IMR-90 (cell line): ENCODE data around the gene ANO7. TPM values are rescaled to one million over a fixed set of nuclear protein-coding genes. Genes with fewer than 3 reads are reported as not detected.

ENCODE experiments used
- ATAC-seq: fragments of 200-7000 bp; cut with Tn5 transposase; 2 replicates; pipeline ENCODE4 v1.9.1; 2020; ENCODE audit warnings: low read depth, mild to moderate bottlenecking, moderate library complexity
- BruUV-seq: library from RNA; stranded (reverse); fragments of 400-500 nt; replicated peaks from 2 replicates; lab custom pipeline; 2021; lab: Mats Ljungman, UMichigan
- CTCF ChIA-PET: fragments of 300-600 bp; formaldehyde crosslinking; extraction: SDS; loops from one replicate; lab custom pipeline; 2021; ENCODE audit warnings: antibody characterized with exemption; lab: Yijun Ruan, JAX
- POLR2A ChIA-PET: fragments of 300-600 bp; sonication (Branson Sonifier 250); formaldehyde crosslinking; loops from one replicate; lab custom pipeline; 2022; ENCODE audit warnings: antibody characterized with exemption; ENCODE audit not compliant: unreplicated experiment; lab: Charles Lee
- DNase-seq: peaks from one replicate; pipeline ENCODE4 v3.0.0; 2013
- H2AFZ ChIP-seq: replicated peaks from 2 replicates; pipeline ENCODE3; 2013; ENCODE audit warnings: low read length, mild to moderate bottlenecking; ENCODE audit not compliant: poor library complexity
- H2AK5ac ChIP-seq: 2 replicates; pipeline ENCODE4 v1.6.1; 2013; ENCODE audit warnings: low read depth, low read length, inconsistent platforms
- H2AK9ac ChIP-seq: replicated peaks from 2 replicates; pipeline ENCODE3; 2013; ENCODE audit warnings: mild to moderate bottlenecking, low read depth, low read length, moderate library complexity; ENCODE audit not compliant: poor library complexity
- H2BK120ac ChIP-seq: 2 replicates; pipeline ENCODE4 v1.6.1; 2013; ENCODE audit warnings: low read depth, low read length, inconsistent platforms
- H2BK15ac ChIP-seq: 3 replicates; pipeline ENCODE4 v1.6.1; 2013; ENCODE audit warnings: low read depth, low read length, inconsistent platforms
- H2BK20ac ChIP-seq: 2 replicates; pipeline ENCODE4 v1.6.1; 2013; ENCODE audit warnings: low read depth, mild to moderate bottlenecking, inconsistent platforms, low read length, moderate library complexity
- H2BK5ac ChIP-seq: 2 replicates; pipeline ENCODE4 v1.6.1; 2013; ENCODE audit warnings: mild to moderate bottlenecking, low read depth, low read length, inconsistent platforms; ENCODE audit not compliant: poor library complexity, severe bottlenecking
- H3K14ac ChIP-seq: replicated peaks from 2 replicates; pipeline ENCODE4 v1.6.1; 2013; ENCODE audit warnings: low read depth, low read length, inconsistent platforms
- H3K18ac ChIP-seq: 2 replicates; pipeline ENCODE4 v1.6.1; 2013; ENCODE audit warnings: low read depth, low read length, control low read depth
- H3K23ac ChIP-seq: 2 replicates; pipeline ENCODE4 v1.6.1; 2013; ENCODE audit warnings: low read depth, low read length, inconsistent platforms
- H3K27ac ChIP-seq: 2 replicates; pipeline ENCODE4 v1.5.1; 2013; ENCODE audit warnings: mild to moderate bottlenecking, control low read depth, low read length; ENCODE audit not compliant: insufficient read depth
- H3K27me3 ChIP-seq: 2 replicates; pipeline ENCODE4 v1.6.1; 2013; ENCODE audit warnings: low read length; ENCODE audit not compliant: control insufficient read depth, insufficient read depth
- H3K36me3 ChIP-seq: 2 replicates; pipeline ENCODE4 v1.6.1; 2013; ENCODE audit warnings: low read length, mixed read lengths; ENCODE audit not compliant: control insufficient read depth, insufficient read depth
- H3K4ac ChIP-seq: 2 replicates; pipeline ENCODE4 v1.6.1; 2013; ENCODE audit warnings: low read depth, low read length, inconsistent platforms
- H3K4me1 ChIP-seq: 2 replicates; pipeline ENCODE4 v1.6.1; 2013; ENCODE audit warnings: low read length, mixed read lengths; ENCODE audit not compliant: control insufficient read depth, insufficient read depth
- H3K4me2 ChIP-seq: 2 replicates; pipeline ENCODE4 v1.6.1; 2013; ENCODE audit warnings: low read depth, mild to moderate bottlenecking, control low read depth, low read length, moderate library complexity
- H3K4me3 ChIP-seq: 2 replicates; pipeline ENCODE4 v1.5.1; 2013; ENCODE audit warnings: low read depth, mild to moderate bottlenecking, control low read depth, low read length, moderate library complexity; ENCODE audit not compliant: insufficient read depth
- H3K56ac ChIP-seq: 2 replicates; pipeline ENCODE4 v1.6.1; 2013; ENCODE audit warnings: low read length, inconsistent platforms; ENCODE audit not compliant: insufficient read depth; ENCODE audit errors: extremely low read depth
- H3K79me1 ChIP-seq, 2 experiments: 2 replicates each; pipeline ENCODE4 v1.6.1; 2013; ENCODE audit warnings: low read length in 2 of 2, inconsistent platforms in 1 of 2, low read depth in 1 of 2
- H3K9ac ChIP-seq: 2 replicates; pipeline ENCODE4 v1.6.1; 2013; ENCODE audit warnings: low read depth, low read length, control low read depth
- H3K9me1 ChIP-seq: 2 replicates; pipeline ENCODE4 v1.6.1; 2013; ENCODE audit warnings: low read length, inconsistent platforms; ENCODE audit not compliant: insufficient read depth
- H3K9me3 ChIP-seq: 2 replicates; pipeline ENCODE4 v1.6.1; 2013; ENCODE audit warnings: low read length; ENCODE audit not compliant: control insufficient read depth, insufficient read depth
- H4K20me1 ChIP-seq: 2 replicates; pipeline ENCODE4 v1.6.1; 2013; ENCODE audit warnings: low read length, inconsistent platforms; ENCODE audit not compliant: insufficient read depth
- H4K5ac ChIP-seq: 2 replicates; pipeline ENCODE4 v1.6.1; 2013; ENCODE audit warnings: mild to moderate bottlenecking, low read depth, low read length, control low read depth
- H4K8ac ChIP-seq, 2 experiments: 2 replicates each; pipeline ENCODE4 v1.6.1; 2013; ENCODE audit warnings: low read depth in 2 of 2, low read length in 2 of 2, control low read depth in 1 of 2, inconsistent platforms in 1 of 2
- H4K91ac ChIP-seq: 2 replicates; pipeline ENCODE4 v1.6.1; 2013; ENCODE audit warnings: low read depth, low read length, inconsistent platforms; ENCODE audit not compliant: insufficient read depth
- NFE2L2 ChIP-seq: fragments of 150-350 bp; IDR thresholded peaks from 2 replicates; pipeline ENCODE4 v1.6.1; 2016; ENCODE audit warnings: low read depth, mild to moderate bottlenecking, low read length
- WGBS, 2 experiments: methylation state at CpG; one replicate each; pipeline versions ENCODE4 v1.1.5 to v1.1.7; 2013; ENCODE audit warnings: missing lambda C conversion rate in 2 of 2; ENCODE audit not compliant: insufficient read length in 1 of 2; ENCODE audit errors: extremely low coverage in 2 of 2; 5-methylcytosine and 5-hydroxymethylcytosine counted together
- dilution Hi-C: fragments of 300-500 bp; cut with HindIII; formaldehyde crosslinking; loops from one replicate; pipeline ENCODE4 v1.14.3; 2018; ENCODE audit warnings: low sequenced_read_pairs; ENCODE audit not compliant: unreplicated experiment
- in situ Hi-C: fragments of 300-500 bp; cut with MboI; formaldehyde crosslinking; loops from 3 replicates; pipeline ENCODE4 v1.14.3; 2019; ENCODE audit warnings: low sequenced_read_pairs, inconsistent platforms, mixed read lengths
- intact Hi-C: fragments of 100-400 bp; cut with micrococcal nuclease; formaldehyde crosslinking; loops from 2 replicates; pipeline ENCODE4 v1.10.0; 2022
- polyA plus RNA-seq, 3 experiments: library from polyadenylated mRNA; depleted of rRNA; stranded (reverse); fragments of >200 nt; gene quantifications; 2 replicates each; pipeline ENCODE4 v1.2.3, GENCODE V29; 2012; ENCODE audit warnings: low replicate concordance in 1 of 3
- total RNA-seq: library from RNA; depleted of rRNA; stranded (reverse); fragments of >200 nt; gene quantifications from 2 replicates; pipeline ENCODE4 v1.2.3, GENCODE V29; 2012

The ANO7 gene
- total and polyA plus RNA-seq, 2 of the 4 experiments (the other 2 are of a cell fraction): 0.36 to 3.4 TPM

DNA sequence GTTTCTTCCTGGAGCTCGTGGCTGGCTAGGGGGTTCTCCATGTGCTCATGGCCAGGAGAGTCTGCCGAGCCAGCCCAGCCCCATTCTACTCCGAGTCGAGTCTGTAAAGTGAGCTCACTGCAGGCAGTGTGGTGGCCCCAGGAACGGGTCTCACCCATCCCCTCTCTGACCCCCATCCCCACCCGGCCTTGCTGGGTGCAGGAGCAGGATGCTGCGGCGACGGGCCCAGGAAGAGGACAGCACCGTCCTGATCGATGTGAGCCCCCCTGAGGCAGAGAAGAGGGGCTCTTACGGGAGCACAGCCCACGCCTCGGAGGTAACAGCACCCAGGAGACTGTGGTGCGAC is 1.4 kb downstream of the ANO7 start:
- H2AFZ ChIP-seq: no peak overlapping the region
- no peaks in the 10 kb centered on the region for H3K79me1 ChIP-seq
- H3K27me3 ChIP-seq: peaks cover 11% of the 10 kb centered on the region
- no peaks in the 10 kb centered on the region for H3K9me1 ChIP-seq
- no peak for TF ChIP-seq NFE2L2
- no peak overlapping the region for H2BK120ac ChIP-seq
- no peaks in the 10 kb centered on the region for H3K36me3 ChIP-seq
- H2BK20ac ChIP-seq: no peak overlapping the region
- DNase-seq (no peak), ATAC-seq (no peak)
- H3K9ac ChIP-seq: no peak overlapping the region
- no peak overlapping the region for H3K4ac ChIP-seq
- no peak overlapping the region for H3K4me3 ChIP-seq
- H2AK9ac ChIP-seq: peak overlapping the region; percentile 55
- H3K27ac ChIP-seq: no peak overlapping the region
- H4K91ac ChIP-seq: no peak overlapping the region
- H4K8ac ChIP-seq: no peak overlapping the region
- no peak overlapping the region for H3K56ac ChIP-seq
- H2BK5ac ChIP-seq: no peak overlapping the region
- H2AK5ac ChIP-seq: no peak overlapping the region
- in situ Hi-C loops (no loop called here), dilution Hi-C loops (no loop called here), intact Hi-C loops (no loop called here)
- H3K23ac ChIP-seq: no peak overlapping the region
- H4K5ac ChIP-seq: no peak overlapping the region
- H3K9me3 ChIP-seq: no peaks in the 10 kb centered on the region
- no peaks in the 10 kb centered on the region; the same call in 1 of the 2 replicates for H4K20me1 ChIP-seq
- H3K4me1 ChIP-seq: no peaks in the 10 kb centered on the region
- no peak overlapping the region for H3K18ac ChIP-seq
- no peak overlapping the region for H2BK15ac ChIP-seq
- 68% methylated on average over 5 of the region's 15 CpGs; no CpG with 5 or more reads in 1 of the 2 experiments for WGBS, 2 experiments
- CTCF ChIA-PET: interaction anchor here (0.7 kb wide), 1 partner anchor 20 kb away, joined by 3 read pairs; no protein-coding TSS in a partner anchor
- POLR2A ChIA-PET: no interaction called here
- no peak overlapping the region for H3K14ac ChIP-seq
- no peak overlapping the region for H3K4me2 ChIP-seq
- BruUV-seq: no TSS peak
